IPS-NIHi11 (cell line): ENCODE data around the gene WDR54.
"Not testable (repeated sequence)": the region's sequence is repeated elsewhere in the genome, so short reads cannot be mapped to it uniquely, and the experiment has no call there.

Experiments used
- DNase-seq: peaks from one replicate; pipeline ENCODE4 v3.0.0; 2012; ENCODE audit warnings: mixed read lengths, low spot score

WDR54 gene

DNA sequence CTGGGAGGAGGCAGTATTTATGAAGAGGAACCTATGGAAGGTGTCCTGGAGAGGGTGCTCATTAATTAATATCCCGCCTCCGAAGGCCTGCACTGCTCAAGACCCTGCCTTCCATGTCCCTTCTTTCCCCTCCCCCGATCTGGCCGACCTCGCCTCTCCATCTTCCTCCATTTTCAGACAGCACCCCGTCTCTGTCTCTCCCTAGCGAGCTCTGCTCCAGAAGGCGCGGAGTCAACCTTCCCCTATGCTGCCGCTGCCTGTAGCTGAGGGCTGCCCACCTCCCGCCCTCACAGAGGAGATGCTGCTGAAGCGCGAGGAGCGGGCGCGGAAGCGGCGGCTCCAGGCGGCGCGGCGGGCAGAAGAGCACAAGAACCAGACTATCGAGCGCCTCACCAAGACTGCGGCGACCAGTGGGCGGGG, 35.6 kb downstream of the WDR54 start:
- DNase-seq, result no peak

DNA sequence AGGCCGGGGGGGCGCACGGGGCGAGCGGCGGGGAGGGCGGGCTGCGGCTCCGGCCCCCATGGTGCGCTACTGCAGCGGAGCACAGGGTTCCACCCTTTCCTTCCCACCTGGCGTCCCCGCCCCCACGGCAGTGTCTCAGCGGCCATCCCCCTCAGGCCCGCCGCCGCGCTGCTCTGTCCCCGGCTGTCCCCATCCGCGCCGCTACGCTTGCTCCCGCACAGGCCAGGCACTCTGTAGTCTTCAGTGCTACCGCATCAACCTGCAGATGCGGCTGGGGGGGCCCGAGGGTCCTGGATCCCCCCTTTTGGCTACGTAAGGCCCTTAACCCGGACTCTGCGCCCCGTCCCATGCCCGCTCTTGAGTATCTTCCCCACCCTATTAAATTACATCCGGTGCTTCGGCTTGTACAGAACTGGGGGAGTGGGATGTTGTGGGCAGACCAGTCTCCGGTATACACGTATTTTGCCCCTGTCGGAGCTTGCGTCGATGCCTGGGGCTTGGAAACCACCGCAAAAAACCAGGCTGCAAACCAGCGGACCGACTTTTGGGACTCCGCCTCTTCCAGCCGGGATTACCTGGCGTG, 36.1 kb downstream of the WDR54 start:
- peak; percentile 59 for DNase-seq

DNA sequence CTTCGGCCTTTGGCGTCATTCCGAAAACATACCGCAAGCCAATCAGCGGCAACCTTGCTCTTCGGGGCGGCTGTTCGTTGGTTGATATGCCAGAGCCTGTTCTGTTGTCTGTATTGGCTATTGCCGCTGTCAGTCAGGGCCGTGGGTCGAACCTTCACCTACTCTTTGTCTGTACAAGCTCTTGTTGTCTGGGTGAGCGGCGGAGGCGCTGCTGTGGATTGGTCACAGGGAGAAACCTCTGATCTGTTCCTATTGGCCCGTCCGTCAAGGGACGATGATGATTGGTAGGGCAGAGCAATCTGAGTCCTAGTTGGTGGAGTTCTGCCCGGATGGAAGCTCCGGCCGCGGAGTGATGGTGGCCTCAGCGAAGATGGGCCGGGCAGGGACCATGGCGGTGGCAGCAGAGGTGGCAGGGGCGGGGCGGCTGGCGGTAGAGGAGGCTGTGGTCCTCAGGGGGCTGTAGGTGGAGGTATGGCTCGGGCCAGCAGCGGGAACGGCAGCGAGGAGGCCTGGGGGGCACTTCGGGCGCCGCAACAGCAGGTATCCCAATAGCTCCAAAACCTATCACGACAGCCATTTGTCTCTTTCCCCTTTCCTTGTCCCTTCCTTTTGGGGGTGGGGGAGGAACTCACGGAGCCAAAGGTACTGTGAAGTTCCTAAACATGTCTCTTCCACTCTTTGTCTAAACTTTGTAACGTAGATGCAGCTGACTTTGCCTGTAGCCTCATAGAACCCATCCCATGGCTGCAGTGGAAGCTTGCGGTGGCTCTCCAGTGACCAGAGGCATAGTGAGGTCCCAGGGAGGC, 36.8 kb downstream of the WDR54 start, which contains the start of gene WBP1:
Gene WBP1, plus strand, starts transcription at position 307 of the 806 bp plus-strand sequence. Its CDS starts 165 bp downstream, at position 472.
- peak; percentile 89 for DNase-seq

DNA sequence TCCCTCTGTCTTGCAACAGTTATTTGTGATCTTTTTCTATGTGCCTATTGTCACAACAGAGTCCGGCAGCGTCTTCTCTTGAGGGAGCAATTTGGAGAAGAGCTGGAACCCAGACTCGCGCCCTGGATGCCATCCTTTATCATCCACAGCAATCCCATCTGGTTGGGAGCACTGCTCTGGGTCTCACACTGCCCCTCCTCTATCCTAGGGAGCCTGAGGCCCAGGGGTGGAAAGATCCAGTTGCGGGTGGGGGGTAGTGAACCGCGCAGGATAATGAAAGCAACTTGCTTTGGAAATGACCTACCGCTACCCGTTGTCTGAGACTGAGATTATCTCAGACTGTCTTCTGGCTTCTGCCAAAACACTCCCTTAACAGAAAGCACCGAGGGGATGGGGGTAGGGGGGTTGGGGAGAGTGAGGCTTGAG, 37.4 kb downstream of the WDR54 start:
- DNase-seq, result no peak

DNA sequence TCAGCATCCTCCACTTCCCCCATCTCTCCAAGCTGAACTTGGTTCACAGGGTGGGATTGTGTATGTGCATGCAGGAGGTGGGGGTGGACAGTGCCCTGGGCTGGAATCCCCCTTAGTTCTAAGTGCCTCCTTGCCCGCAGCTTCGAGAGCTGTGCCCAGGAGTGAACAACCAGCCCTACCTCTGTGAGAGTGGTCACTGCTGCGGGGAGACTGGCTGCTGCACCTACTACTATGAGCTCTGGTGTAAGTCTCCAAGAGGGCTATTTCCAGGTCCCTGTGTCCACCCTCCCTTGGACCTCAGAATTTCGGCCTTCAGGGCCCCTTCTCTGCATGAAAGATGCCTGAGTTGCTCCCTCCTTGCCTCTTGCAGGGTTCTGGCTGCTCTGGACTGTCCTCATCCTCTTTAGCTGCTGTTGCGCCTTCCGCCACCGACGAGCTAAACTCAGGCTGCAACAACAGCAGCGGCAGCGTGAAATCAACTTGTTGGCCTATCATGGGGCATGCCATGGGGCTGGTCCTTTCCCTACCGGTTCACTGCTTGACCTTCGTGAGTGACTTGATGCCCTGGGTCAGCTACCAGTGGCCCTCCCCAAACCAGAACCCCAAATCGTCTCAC, 38.1 kb downstream of the WDR54 start:
- not testable (repeated sequence) for DNase-seq

DNA sequence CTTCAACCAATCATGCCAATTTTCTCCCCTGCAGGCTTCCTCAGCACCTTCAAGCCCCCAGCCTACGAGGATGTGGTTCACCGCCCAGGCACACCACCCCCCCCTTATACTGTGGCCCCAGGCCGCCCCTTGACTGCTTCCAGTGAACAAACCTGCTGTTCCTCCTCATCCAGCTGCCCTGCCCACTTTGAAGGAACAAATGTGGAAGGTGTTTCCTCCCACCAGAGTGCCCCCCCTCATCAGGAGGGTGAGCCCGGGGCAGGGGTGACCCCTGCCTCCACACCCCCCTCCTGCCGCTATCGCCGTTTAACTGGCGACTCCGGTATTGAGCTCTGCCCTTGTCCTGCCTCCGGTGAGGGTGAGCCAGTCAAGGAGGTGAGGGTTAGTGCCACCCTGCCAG, 38.7 kb downstream of the WDR54 start:
- not testable (repeated sequence) for DNase-seq

DNA sequence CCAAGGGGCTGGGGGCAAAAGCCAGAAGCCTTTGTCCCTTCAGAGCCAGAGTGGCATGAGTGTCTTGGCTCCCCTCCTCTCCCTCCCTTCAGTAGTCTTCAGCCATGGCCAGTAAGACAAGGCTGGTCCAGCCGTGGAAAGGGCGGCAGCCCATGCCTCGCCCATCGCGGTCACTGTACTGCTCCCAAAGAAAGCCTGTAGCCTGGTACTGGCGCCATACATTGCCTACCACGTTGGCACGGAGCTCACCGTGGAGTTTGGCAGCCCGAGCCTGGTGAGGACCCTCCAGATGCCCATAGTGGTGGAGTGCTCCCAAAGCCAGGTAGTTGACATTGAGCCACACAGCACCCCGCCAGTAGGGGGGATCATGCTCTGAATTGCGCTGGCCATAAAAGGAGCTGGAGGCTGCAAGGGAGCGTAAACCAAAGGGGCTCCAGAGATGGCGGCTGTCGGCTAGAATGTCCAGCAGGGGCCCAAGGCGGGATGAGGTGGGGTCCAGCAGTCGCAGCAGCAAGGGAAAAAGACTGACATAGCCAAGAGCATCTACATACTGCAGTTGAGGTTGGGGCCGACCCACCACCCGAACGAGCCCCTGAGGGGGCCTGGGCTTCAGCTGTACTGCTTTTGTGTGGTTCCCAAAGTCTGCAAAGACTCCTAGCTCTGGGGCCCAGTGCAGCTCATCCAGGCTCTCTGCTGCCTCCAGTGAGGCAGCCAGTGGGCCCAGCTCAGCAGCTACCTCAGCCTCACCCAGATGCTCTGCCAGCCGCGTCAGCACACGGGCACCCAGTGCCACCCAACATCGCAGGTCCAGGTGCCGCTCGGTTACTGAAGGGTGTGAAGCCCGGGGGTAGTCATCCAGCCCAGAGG, 39.9 kb downstream of the WDR54 start:
- peak; percentile 23 for DNase-seq

DNA sequence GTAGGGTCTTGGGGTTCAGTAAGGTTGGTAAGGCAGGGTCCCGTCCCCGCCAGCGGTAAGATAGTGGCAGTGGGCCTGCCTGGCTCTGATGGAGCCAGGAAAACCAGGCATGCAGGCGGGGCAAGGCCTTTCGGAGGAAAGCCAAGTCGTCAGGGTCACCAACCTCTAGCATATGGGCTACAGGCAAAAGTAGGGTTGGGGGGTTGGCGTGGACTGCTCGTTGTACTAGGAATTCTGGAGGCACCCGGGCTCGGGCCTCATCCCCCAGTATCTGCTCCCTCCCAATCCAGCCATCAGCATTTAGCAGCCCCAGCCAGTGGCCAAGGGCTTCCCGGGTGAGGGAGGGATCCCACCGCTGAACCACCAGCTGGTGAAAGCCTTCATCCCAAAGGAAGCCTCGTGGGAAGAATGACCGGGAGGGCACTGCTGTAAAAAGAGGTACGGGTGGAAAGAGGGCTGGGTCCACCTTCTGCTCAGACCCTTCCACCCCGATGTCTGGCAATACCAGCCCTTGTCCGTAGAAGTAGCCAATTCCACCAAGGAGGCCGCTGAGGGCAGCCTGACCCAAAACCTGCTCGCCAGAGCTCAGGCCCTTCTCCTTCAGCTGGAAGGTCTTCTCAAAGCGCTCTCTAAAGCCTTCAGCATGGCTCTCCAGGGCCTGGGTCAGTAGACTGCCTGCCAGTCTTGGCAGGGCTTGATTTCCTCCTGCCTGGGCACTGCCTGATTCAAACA, 40.7 kb downstream of the WDR54 start:
- DNase-seq, result no peak

DNA sequence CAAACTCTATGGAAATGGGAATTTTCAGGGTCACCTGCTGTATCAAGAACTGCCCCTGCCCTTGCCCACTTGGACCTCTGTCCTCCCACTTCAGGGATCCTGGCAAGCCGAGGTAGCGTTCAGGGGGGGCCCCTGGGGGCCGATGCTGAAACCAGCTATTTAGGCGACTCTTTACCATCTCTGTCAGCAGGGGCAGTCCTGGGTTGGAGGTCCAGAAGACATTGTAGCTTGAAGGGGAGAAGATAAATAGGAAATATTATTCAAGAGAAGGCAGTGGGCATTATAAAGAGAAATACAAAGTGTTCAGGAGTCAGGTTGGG, 41.2 kb downstream of the WDR54 start:
- no peak for DNase-seq

DNA sequence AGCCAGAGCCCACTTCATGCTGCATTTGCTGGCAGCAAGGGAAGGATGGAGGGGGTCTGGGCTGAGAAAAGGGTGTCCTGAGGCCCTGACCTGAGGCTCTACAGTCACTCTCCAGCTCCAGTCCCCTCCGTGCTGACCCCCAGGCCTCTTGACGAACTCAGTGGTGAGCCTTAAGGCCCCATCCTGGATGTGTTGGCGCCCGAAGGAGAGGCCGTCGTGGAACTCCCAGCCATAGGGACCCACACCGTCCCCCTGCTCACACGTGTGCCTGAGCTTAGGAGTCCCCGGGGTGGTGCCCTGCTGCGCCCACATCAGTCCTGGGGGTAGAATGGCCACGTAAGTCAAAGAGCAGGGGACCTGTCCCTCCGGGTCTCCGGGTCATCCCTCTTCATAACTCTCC, 42.9 kb downstream of the WDR54 start:
- no peak for DNase-seq

DNA sequence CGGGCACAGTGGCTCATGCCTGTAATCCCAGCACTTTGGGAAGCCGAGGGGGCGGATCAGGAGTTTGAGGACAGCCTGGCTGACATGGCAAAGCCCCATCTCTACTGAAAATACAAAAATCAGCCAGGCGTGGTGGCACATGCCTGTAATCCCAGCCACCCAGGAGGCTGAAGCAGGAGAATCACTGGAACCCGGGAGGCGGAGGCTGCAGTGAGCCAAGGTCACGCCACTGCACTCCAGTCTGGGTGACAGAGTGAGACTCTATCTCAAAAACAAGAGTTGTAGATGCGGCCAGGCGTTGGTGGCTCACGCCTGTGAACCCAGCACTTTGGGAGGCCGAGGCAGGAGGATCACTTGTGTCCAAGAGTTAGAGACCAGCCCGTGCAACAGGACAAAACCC, 49.2 kb downstream of the WDR54 start:
- not testable (repeated sequence) for DNase-seq

DNA sequence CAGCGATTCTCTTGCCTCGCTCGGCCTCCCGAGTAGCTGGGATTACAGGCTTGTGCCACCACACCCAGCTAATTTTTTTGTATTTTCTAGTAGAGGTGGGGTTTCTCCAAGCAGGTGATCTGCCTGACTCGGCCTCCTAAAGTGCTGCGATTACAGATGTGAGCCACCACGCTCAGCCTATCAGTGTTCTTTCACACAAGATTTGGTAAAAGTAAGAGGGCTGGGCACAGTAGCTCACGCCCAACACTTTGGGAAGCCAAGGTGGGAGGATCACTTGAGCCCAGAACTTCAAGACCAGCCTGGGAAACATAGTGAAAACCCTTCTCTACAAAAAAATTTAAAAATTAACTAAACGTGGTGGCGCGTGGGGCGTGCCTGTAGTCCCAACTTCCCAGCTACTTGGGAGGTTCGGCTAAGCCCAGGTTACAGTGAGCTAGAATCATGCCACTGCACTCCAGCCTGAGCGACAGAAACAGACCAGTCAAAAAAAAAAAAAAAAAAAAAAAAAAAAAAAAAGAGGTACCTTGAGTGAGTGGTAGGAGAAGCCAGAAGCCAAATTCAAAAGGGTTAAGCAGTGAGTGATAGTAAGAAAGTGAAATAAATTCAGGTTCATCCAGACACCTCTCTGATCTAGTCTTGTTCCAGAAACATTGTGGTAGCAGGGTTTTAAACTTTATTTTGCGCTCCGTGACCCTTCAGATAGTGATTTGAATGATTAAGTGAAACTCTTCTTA, 50.0 kb downstream of the WDR54 start:
- no peak for DNase-seq

DNA sequence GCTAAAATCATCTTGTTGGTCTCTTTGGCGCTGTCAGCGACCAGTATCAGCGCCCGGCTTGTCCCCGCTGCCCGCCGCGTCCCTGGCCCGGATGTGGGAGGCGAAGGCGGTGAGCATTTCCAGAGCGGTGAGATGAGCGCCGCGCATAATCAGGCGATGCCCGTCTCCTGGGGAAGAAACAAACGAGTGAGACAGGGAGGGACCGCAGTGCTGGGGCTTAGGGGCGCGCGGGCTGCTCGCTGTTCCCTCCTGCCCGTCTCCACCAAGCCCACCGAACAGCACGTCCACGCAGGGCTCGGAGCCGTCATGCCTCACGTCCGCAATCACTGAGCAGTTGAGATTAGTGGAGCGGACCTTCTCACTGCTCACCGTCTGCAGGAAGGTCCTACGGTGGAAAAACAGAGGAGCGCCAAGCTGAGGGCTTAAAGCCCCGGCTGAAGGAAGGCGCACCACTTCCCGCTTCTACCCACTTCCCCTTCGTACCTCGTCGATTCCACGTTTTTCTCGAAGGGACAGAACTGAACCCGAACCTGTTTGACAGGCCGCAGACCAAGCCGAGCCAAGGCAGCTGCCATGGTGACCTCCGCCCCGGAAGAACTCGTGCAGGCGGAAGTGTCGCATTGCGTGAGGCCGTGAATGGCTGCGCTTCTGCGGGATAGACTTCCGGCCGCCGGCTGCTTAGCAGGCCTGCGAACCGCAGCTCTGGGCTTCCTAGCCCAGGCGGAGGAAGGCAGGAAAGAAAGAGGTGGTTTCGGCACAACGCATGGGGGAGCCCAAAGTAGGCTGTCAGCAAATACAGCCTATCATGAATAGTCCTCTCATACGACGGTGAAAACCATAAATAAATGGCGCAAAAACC, 50.8 kb downstream of the WDR54 start, which contains the start of gene MRPL53:
Gene MRPL53, minus strand, starts transcription at position 595 of the 859 bp plus-strand sequence. Its CDS starts 20 bp downstream, at position 575.
- DNase-seq, result peak; percentile 83

DNA sequence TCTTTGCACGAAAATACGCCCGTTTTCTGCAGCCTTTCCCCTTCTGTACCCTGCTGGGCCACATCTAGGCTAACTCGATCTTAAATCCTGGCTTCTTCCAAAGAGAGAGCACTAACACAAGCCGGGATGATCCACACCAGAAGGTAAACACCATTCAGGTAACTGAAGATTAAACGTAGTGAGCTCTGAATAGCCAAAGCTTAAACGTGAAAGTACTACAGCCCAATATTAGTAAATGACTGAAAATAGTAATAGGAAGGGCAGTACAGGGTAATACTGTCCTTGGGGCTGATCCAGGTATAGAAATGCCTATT, 51.4 kb downstream of the WDR54 start:
- DNase-seq, result no peak

DNA sequence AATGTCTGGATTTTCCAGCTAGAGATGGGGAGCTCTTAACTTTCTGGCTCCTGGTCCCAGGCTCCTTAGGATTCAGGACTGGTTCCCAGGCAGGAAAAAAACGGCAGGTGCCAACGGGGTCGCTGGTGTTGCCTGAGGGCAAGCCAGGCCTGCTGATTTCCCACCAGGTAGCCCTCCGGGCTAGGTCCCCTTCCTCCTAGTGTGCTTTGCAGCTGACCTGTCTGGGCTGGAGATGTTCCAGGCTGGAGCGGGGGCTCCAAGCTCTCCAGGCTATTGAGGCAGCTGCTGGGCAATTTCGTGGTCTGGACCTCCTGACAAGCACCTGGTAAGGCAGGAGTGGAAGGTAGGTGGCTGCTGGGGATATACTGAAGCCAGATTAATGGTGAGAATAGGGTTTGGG, 53.0 kb downstream of the WDR54 start:
- no peak for DNase-seq

DNA sequence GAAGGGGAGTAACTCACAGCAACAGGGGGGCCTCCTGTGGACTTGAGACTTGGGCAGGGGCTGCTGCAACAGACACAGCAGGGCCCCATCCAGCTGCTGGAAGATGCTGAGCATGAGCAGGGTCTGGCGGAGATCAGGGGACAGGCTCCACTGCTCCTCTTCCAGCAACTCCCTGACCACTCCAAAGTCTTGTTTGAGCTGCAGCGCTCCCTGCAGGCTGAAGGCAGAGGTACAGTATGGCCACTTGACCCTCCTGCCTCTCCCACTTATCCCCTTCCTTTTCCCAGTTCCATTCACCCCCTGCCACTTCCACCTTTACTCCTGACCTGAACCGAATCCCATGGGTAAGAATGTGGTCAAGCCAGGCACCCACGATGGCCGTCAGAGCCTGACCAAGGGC, 53.4 kb downstream of the WDR54 start:
- peak; percentile 33 for DNase-seq
